Cardiac fibroblast (primary cell): ENCODE data around the gene BEND7.
"Not testable (repeated sequence)": the region's sequence is repeated elsewhere in the genome, so short reads cannot be mapped to it uniquely, and the experiment has no call there.

ENCODE experiments used
- DNase-seq, 2 donors: peaks; one replicate each; pipeline versions ENCODE4 v3.0.0 to v3.0.0-alpha.2; 2010; ENCODE audit warnings: low read depth in 2 of 2
- H3K4me3 ChIP-seq, 2 donors: replicated peaks in 1 of 2; 1 replicate in 1 of 2; 2 replicates in 1 of 2; pipeline ENCODE4 v1.5.1; 2011; ENCODE audit warnings: low read depth in 2 of 2, low read length in 2 of 2, mild to moderate bottlenecking in 2 of 2, moderate library complexity in 1 of 2
- TF ChIP-seq, protein P1 (sequence below): IDR thresholded peaks from one replicate; pipeline ENCODE4 v1.5.1; 2011; ENCODE audit warnings: low read depth, mild to moderate bottlenecking, low read length, inconsistent platforms

BEND7 gene

DNA sequence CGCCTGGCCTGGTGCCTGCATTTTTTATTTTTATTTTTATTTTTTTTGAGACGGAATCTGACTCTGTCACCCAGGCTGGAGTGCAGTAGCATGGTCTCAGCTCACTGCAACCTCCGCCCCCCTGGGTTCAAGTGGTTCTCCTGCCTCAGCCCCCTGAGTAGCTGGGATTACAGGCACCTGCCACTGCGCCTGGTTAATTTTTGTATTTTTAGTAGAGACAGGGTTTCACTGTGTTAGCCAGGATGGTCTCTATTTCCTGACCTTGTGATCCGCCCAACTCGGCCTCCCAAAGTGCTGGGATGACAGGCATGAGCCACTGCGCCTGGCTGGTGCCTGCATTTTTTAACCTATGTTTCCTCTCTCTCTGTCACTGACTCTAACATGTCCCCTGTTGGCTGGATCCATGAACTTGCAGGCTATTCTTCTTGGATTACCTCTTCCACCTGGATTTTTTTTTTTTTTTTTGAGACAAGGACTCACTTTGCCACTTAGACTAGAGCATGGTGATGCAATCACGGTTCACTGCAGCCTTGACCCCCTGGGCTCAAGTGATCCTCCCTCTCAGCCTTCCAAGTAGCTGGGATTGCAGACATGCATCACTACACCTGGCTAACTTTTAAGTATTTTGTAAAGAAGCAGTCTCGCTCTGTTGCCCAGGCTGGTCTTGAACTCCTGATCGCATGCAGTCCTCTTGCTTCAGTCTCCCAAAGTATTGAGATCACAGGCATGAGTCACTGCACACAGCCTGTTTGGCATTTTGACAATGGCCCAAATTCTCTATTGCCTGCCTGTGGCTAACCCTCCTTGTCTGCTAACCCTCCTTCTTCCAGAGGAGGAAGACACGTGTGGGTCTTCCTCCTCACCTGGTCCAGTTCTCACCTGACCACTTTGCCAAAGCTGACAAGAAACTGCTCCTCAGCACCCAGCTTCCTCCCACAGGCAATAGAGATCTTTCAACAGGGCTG, 34.9 kb upstream of the BEND7 start:
- peak in 1 of 2 donors; percentile 6 for DNase-seq
- TF ChIP-seq, protein P1, sequence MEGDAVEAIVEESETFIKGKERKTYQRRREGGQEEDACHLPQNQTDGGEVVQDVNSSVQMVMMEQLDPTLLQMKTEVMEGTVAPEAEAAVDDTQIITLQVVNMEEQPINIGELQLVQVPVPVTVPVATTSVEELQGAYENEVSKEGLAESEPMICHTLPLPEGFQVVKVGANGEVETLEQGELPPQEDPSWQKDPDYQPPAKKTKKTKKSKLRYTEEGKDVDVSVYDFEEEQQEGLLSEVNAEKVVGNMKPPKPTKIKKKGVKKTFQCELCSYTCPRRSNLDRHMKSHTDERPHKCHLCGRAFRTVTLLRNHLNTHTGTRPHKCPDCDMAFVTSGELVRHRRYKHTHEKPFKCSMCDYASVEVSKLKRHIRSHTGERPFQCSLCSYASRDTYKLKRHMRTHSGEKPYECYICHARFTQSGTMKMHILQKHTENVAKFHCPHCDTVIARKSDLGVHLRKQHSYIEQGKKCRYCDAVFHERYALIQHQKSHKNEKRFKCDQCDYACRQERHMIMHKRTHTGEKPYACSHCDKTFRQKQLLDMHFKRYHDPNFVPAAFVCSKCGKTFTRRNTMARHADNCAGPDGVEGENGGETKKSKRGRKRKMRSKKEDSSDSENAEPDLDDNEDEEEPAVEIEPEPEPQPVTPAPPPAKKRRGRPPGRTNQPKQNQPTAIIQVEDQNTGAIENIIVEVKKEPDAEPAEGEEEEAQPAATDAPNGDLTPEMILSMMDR: no peak
- no peak overlapping the region for H3K4me3 ChIP-seq

DNA sequence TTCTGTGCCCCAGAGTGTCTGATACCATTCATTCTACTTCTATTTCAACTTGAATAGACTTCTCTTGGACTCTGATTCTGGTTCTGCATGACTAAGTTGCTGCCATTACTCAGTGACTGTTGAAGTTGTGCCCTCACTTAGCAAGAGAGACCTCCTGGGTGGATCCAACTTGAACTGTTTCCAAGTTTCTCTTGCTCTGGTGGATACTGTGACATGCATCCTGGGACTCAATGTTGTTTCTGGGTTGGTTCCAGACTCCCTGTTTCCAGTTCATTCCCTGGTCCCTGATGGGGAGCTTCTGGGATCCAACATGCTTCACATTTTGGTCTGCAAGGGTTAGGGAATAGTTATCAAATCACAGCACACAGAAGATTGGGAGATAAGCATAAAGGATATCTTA, 31.8 kb upstream of the BEND7 start:
- TF ChIP-seq, protein P1: no peak
- peak; percentile 12 to 13 for DNase-seq
- no peak overlapping the region for H3K4me3 ChIP-seq

DNA sequence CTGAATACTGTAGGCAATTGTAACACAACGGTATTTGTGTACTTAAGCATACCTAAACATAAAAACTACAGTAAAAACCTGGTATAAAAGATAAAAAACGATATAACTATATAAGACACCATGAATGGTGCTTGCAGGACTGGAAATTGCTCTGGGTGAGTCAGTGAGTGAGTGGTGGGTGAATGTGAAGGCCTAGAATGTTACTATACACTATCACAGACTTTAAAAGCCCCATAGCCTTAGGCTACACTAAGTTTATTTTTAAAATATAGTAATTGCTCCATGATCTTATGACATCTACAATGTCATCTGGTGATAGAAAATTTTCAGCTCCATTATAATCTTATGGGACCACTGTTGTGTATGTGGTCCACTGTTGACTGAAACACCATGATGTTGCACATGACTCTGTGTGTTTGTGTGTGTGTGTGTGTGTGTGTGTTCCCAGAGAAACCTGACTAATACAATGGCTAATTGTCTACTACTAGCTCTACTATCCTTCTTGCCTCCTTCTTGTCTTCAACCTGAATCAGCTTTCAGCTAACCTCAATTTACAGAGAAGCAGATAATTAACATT, 30.4 kb upstream of the BEND7 start:
- no peak for DNase-seq
- H3K4me3 ChIP-seq: no peak overlapping the region
- TF ChIP-seq, protein P1: no peak

DNA sequence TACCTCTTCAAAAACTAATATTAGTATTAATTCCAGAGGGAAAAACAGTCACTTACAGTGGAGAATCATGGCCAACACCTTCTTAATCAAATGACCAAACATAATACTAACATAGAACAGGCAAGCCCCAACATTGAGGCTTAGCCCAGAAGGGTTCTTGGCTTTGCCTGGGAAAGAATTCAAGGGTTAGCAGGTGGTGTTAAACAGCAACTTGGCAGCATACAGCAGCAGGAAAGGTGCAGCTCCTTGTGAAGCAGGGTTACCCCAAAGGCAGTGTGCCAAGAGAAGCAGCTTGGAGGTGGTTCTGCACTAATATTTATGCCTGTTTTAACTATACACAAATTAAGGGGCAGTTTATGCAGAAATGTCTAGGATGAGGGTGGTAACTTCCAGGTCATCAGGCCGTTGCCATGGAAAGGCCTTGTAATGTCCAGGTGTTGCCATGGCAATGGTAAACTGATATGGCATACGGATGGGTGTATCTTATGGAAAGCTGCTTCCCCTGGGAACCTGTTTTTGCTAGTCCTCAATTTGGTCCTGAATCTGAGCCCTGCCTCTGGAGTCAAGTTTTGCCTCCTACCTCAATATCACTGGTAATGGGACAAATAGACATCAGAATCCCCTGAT, 27.2 kb upstream of the BEND7 start:
- H3K4me3 ChIP-seq: no peak overlapping the region
- TF ChIP-seq, protein P1: no peak
- no peak for DNase-seq

DNA sequence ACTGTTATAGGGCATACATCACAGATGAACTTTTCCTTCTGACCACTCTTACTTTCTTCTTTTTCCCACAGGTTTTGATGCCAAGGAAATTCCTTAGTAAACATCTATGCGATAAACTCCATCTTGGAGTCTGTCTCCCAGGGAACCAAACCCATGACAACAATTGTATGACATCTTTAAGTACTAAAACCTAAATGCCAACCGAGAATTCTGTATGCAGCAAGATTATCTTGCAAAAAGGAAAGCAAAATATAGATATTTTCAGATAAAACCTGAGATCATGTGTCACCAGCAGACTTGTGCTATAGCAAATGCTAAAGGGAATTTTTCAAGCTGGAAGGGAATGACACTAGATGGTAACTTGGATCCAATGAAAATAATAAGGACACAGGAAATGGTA, 22.0 kb upstream of the BEND7 start:
- H3K4me3 ChIP-seq: no peak overlapping the region
- no peak for DNase-seq
- TF ChIP-seq, protein P1: no peak

DNA sequence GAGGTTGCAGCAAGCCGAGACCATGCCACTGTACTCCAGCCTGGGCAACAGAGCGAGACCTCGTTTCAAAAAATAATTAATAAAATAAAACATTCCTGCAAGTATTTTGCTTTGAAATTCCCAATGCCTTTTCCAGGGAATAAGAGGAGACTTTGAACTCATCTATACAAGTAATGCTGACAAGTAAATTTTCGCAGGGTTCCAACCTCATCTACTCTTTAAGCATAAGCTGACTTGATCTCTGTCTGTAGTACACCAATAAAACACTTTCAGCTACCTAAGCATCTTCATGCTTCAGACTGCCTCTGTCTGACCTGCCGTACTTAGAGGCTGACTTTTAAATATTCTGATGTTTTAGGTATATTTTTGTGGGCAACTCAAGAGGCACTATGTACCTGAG, 13.7 kb upstream of the BEND7 start:
- no peak overlapping the region for H3K4me3 ChIP-seq
- TF ChIP-seq, protein P1: no peak
- DNase-seq: no peak

DNA sequence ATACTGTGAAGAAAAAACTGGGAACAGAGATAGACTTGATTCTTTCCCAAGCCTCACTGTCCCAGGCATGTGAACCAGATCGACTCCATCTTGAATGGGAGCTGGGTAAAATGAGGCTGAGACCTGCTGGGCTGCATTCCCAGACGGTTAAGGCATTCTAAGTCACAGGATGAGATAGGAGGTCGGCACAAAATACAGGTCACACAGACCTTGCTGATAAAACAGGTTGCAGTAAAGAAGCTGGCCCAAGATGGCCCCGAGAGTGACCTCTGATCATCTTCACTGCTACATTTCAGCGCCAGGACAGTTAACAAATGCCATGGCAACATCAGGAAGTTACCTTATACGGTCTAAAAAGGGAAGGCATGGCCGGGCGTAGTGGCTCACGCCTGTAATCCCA, 9.2 kb upstream of the BEND7 start:
- H3K4me3 ChIP-seq, DNase-seq: not testable (repeated sequence)
